H1 (cell line): ENCODE data around the gene STX17. TPM values are rescaled to one million over a fixed set of nuclear protein-coding genes. Genes with fewer than 3 reads are reported as not detected.
"Not testable (repeated sequence)": the region's sequence is repeated elsewhere in the genome, so short reads cannot be mapped to it uniquely, and the experiment has no call there.

ENCODE experiments used
- CTCF ChIA-PET: fragments of 300-600 bp; sonication (Branson Sonifier 250); formaldehyde crosslinking; loops from one replicate; lab custom pipeline; 2021; ENCODE audit not compliant: partially characterized antibody; lab: Charles Lee
- POLR2A ChIA-PET: fragments of 300-600 bp; sonication (Branson Sonifier 250); formaldehyde crosslinking; loops from one replicate; lab custom pipeline; 2021; ENCODE audit warnings: inconsistent platforms; ENCODE audit not compliant: partially characterized antibody; lab: Charles Lee
- DNase-seq, 2 experiments: peaks; one replicate each; pipeline versions ENCODE4 v3.0.0 to v3.0.0-alpha.2; 2010 to 2022; ENCODE audit warnings: low spot score in 2 of 2, low read depth in 1 of 2, mixed read lengths in 1 of 2
- FAIRE-seq: peaks from 2 replicates; lab custom pipeline; 2011; peaks lifted over from hg19 to GRCh38; lab: Jason Lieb, UNC
- H2AFZ ChIP-seq: 2 replicates; pipeline ENCODE4 v1.8.1; 2012; ENCODE audit warnings: low read length, inconsistent platforms
- H2AK5ac ChIP-seq: 2 replicates; pipeline ENCODE4 v1.6.1; 2013; ENCODE audit warnings: low read depth, low read length
- H2BK120ac ChIP-seq: replicated peaks from 2 replicates; pipeline ENCODE3; 2013; ENCODE audit warnings: low read depth, low read length, inconsistent platforms
- H2BK12ac ChIP-seq: 2 replicates; pipeline ENCODE4 v1.6.1; 2013; ENCODE audit warnings: low read depth, low read length
- H2BK15ac ChIP-seq: 2 replicates; pipeline ENCODE4 v1.6.1; 2013; ENCODE audit warnings: low read length
- H2BK20ac ChIP-seq: 2 replicates; pipeline ENCODE4 v1.6.1; 2013; ENCODE audit warnings: low read length
- H2BK5ac ChIP-seq: 2 replicates; pipeline ENCODE4 v1.6.1; 2013; ENCODE audit warnings: low read depth, low read length
- H3K14ac ChIP-seq: 2 replicates; pipeline ENCODE4 v1.6.1; 2013; ENCODE audit warnings: inconsistent platforms; ENCODE audit not compliant: insufficient read length
- H3K18ac ChIP-seq: 2 replicates; pipeline ENCODE4 v1.6.1; 2013; ENCODE audit warnings: low read length; ENCODE audit errors: extremely low read depth
- H3K23ac ChIP-seq: 2 replicates; pipeline ENCODE4 v1.6.1; 2013; ENCODE audit warnings: inconsistent platforms; ENCODE audit not compliant: insufficient read length
- H3K23me2 ChIP-seq: 2 replicates; pipeline ENCODE4 v1.6.1; 2013; ENCODE audit warnings: low read depth, low read length
- H3K27ac ChIP-seq: 2 replicates; pipeline ENCODE4 v1.6.1; 2011; ENCODE audit warnings: low read depth, low read length, inconsistent platforms
- H3K27me3 ChIP-seq, 4 experiments: replicated peaks in 1 of 4; 1 replicate in 1 of 4; 2 replicates in 3 of 4; pipeline versions ENCODE4 v1.6.1 to v1.8.1; 2011 to 2013; ENCODE audit warnings: low read length in 3 of 4, mild to moderate bottlenecking in 3 of 4, inconsistent platforms in 2 of 4, mixed read lengths in 2 of 4, moderate library complexity in 1 of 4; ENCODE audit not compliant: control insufficient read depth in 3 of 4, insufficient read depth in 3 of 4; ENCODE audit errors: extremely low read depth in 1 of 4
- H3K36me3 ChIP-seq, 4 experiments: 2 replicates each; pipeline versions ENCODE4 v1.6.1 to v1.8.1; 2011 to 2013; ENCODE audit warnings: mild to moderate bottlenecking in 4 of 4, low read length in 3 of 4, moderate library complexity in 2 of 4, control low read depth in 1 of 4, inconsistent platforms in 1 of 4; ENCODE audit not compliant: insufficient read depth in 4 of 4, control insufficient read depth in 2 of 4
- H3K4ac ChIP-seq: replicated peaks from 2 replicates; pipeline ENCODE3; 2013; ENCODE audit warnings: low read length, low read depth, mixed read lengths, inconsistent platforms; ENCODE audit not compliant: insufficient read length
- H3K4me1 ChIP-seq, 4 experiments: replicated peaks in 1 of 4; 1 replicate in 1 of 4; 2 replicates in 3 of 4; pipeline versions ENCODE4 v1.6.1 to v1.8.1; 2011 to 2013; ENCODE audit warnings: low read length in 3 of 4, inconsistent platforms in 2 of 4, mixed read lengths in 1 of 4; ENCODE audit not compliant: insufficient read depth in 4 of 4, control insufficient read depth in 3 of 4
- H3K4me2 ChIP-seq, 2 experiments: 2 replicates each; pipeline versions ENCODE4 v1.6.1 to v1.8.1; 2011 to 2013; ENCODE audit warnings: low read depth in 2 of 2, low read length in 2 of 2, control low read depth in 1 of 2, inconsistent platforms in 1 of 2, mild to moderate bottlenecking in 1 of 2; ENCODE audit not compliant: insufficient read depth in 1 of 2
- H3K4me3 ChIP-seq, 4 experiments: fragments of 200-600, 300-600 bp in 1 of 4; sonication (generic), shearing (Covaris generic), sonication (Bioruptor Twin) in 1 of 4; 2 replicates each; pipeline versions ENCODE4 v1.5.1 to v1.8.1; 2011 to 2016; ENCODE audit warnings: low read length in 4 of 4, low read depth in 3 of 4, control low read depth in 2 of 4, inconsistent platforms in 2 of 4, mild to moderate bottlenecking in 2 of 4, mixed read lengths in 1 of 4, moderate library complexity in 1 of 4; ENCODE audit not compliant: insufficient read depth in 2 of 4; ENCODE audit errors: extremely low read depth in 1 of 4
- H3K56ac ChIP-seq: replicated peaks from 2 replicates; pipeline ENCODE3; 2013; ENCODE audit warnings: low read depth, mild to moderate bottlenecking, mixed read lengths, low read length, inconsistent platforms; ENCODE audit not compliant: insufficient read length
- H3K79me1 ChIP-seq: 2 replicates; pipeline ENCODE4 v1.6.1; 2013; ENCODE audit warnings: low read depth, low read length, control low read depth
- H3K79me2 ChIP-seq, 2 experiments: 2 replicates each; pipeline versions ENCODE4 v1.6.1 to v1.8.1; 2012 to 2013; ENCODE audit warnings: low read length in 2 of 2, mild to moderate bottlenecking in 2 of 2, inconsistent platforms in 1 of 2; ENCODE audit not compliant: insufficient read depth in 2 of 2, control insufficient read depth in 1 of 2
- H3K9ac ChIP-seq, 4 experiments: replicated peaks in 1 of 4; 1 replicate in 1 of 4; 2 replicates in 3 of 4; pipeline versions ENCODE4 v1.6.1 to v1.8.1; 2011 to 2013; ENCODE audit warnings: low read depth in 3 of 4, low read length in 3 of 4, control low read depth in 2 of 4, mild to moderate bottlenecking in 2 of 4, moderate library complexity in 2 of 4, inconsistent platforms in 1 of 4; ENCODE audit errors: extremely low read depth in 1 of 4
- H3K9me3 ChIP-seq, 2 experiments: 2 replicates each; pipeline versions ENCODE4 v1.6.1 to v1.8.1; 2012 to 2013; ENCODE audit warnings: mild to moderate bottlenecking in 2 of 2, moderate library complexity in 2 of 2, control low read depth in 1 of 2, inconsistent platforms in 1 of 2, low read depth in 1 of 2, low read length in 1 of 2, mixed read lengths in 1 of 2; ENCODE audit not compliant: insufficient read depth in 2 of 2
- H4K20me1 ChIP-seq, 2 experiments: replicated peaks in 1 of 2; 2 replicates each; pipeline versions ENCODE3 to v1.8.1; 2011 to 2013; ENCODE audit warnings: inconsistent platforms in 2 of 2, low read length in 2 of 2, mild to moderate bottlenecking in 1 of 2; ENCODE audit not compliant: insufficient read depth in 2 of 2, control insufficient read depth in 1 of 2
- H4K5ac ChIP-seq: 2 replicates; pipeline ENCODE4 v1.6.1; 2013; ENCODE audit warnings: low read length, low read depth, mixed read lengths, inconsistent platforms; ENCODE audit not compliant: insufficient read length
- H4K8ac ChIP-seq: 2 replicates; pipeline ENCODE4 v1.8.0; 2013; ENCODE audit warnings: mild to moderate bottlenecking, moderate library complexity, low read length, inconsistent platforms; ENCODE audit not compliant: insufficient read depth; ENCODE audit errors: extremely low read depth
- H4K91ac ChIP-seq: replicated peaks from 2 replicates; pipeline ENCODE3; 2013; ENCODE audit warnings: low read length, mixed read lengths, inconsistent platforms; ENCODE audit not compliant: insufficient read length
- WGBS, 2 experiments: shearing (Covaris generic) in 1 of 2; methylation state at CpG; one replicate each; pipeline versions ENCODE4 v1.1.6 to v1.1.7; 2013 to 2015; ENCODE audit warnings: low lambda C conversion rate in 2 of 2, mixed read lengths in 2 of 2, inconsistent platforms in 1 of 2, low coverage in 1 of 2, missing lambda C conversion rate in 1 of 2; ENCODE audit not compliant: insufficient replicate concordance in 2 of 2, insufficient coverage in 1 of 2, insufficient read length in 1 of 2; ENCODE audit errors: extremely low coverage in 1 of 2, missing lambda C conversion rate in 1 of 2; 5-methylcytosine and 5-hydroxymethylcytosine counted together
- polyA plus RNA-seq, 7 experiments: library from polyadenylated mRNA; depleted of rRNA in 3 of 7; stranded (reverse) in 5 of 7; unstranded in 2 of 7; fragments of >200 nt in 5 of 7; fragments of 200-250 nt in 2 of 7; gene quantifications; 1 replicate in 5 of 7; 2 replicates in 1 of 7; 4 replicates in 1 of 7; pipeline versions ENCODE4 v1.2.1 to v1.2.3, GENCODE V29; 2011 to 2013; ENCODE audit warnings: missing spikeins in 2 of 7, mixed read lengths in 2 of 7
- total RNA-seq: library from RNA; stranded (reverse); fragmentation: NEBNext Ultra II Directional; extraction: Animal tissue kit (Norgen Biotek cat#: 25700); gene quantifications from 2 replicates; pipeline ENCODE4 v1.2.1, GENCODE V29; 2021

STX17 gene
- total and polyA plus RNA-seq, 2 of the 8 experiments (the other 6 are each of a cell fraction or from before 2014, with no cell fraction given): 4.5 to 16.3 TPM

DNA sequence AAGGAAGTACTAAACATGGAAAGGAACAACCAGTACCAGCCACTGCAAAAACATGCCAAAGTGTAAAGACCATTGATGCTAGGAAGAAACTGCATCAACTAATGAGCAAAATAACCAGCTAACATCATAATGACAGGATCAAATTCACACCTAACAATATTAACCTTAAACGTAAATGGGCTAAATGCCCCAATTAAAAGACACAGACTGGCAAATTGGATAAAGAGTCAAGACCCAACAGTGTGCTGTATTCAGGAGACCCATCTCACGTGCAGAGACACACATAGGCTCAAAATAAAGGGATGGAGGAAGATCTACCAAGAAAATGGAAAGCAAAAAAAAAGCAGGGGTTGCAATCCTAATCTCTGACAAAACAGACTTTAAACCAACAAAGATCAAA lies 84.1 kb downstream of the STX17 start:
- CTCF ChIA-PET: interaction anchor here (0.8 kb wide), 1 partner anchor 20 kb away, joined by 4 read pairs; no protein-coding TSS in a partner anchor
- H2BK12ac ChIP-seq, H2BK5ac ChIP-seq, H3K79me2 ChIP-seq, H3K4me2 ChIP-seq, H4K91ac ChIP-seq, H4K5ac ChIP-seq, H2AK5ac ChIP-seq, DNase-seq, H3K4me1 ChIP-seq, H2BK20ac ChIP-seq, H3K23me2 ChIP-seq, POLR2A ChIA-PET, H3K23ac ChIP-seq, H3K36me3 ChIP-seq, H2BK15ac ChIP-seq, H3K27me3 ChIP-seq, H3K9ac ChIP-seq, H2BK120ac ChIP-seq, H3K56ac ChIP-seq, H4K20me1 ChIP-seq, H4K8ac ChIP-seq, H3K79me1 ChIP-seq, H2AFZ ChIP-seq, H3K18ac ChIP-seq, FAIRE-seq, H3K4me3 ChIP-seq, H3K27ac ChIP-seq, H3K14ac ChIP-seq, H3K4ac ChIP-seq: not testable (repeated sequence)
- WGBS, 2 experiments: 87% methylated on average over 2 of the region's 2 CpGs; no CpG with 5 or more reads in 1 of the 2 experiments
- peaks cover 14 to 15% of the 10 kb centered on the region in 2 experiments; a peak in 3 of 4 replicates for H3K9me3 ChIP-seq
